Measurements from ENCODE around the gene ERBB4. TPM values are rescaled to one million over a fixed set of nuclear protein-coding genes. Genes with fewer than 3 reads are reported as not detected.

The ERBB4 gene
- total RNA-seq, 1 donor from 2014 or later = 9.9 TPM

DNA sequence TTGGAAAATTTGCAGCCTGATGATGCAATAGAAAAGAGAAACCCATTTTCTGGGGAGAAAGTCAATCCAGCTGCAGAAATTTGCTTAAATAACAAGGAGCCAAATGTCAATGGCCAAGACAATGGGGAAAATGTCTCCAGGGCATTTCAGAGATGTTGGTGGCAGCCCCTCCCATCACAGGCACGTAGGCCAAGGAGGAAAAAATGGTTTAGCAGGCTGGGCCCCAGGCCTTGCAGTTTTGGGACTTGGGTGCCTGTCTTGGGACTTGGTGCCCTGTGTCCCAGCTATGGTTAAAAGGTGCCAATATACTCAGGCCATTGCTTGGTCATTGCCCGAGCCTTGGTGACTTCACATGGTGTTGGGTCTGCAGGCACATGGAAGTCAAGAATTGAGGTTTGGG lies 368.2 kb downstream of the ERBB4 start:
- TF ChIP-seq, protein P1, sequence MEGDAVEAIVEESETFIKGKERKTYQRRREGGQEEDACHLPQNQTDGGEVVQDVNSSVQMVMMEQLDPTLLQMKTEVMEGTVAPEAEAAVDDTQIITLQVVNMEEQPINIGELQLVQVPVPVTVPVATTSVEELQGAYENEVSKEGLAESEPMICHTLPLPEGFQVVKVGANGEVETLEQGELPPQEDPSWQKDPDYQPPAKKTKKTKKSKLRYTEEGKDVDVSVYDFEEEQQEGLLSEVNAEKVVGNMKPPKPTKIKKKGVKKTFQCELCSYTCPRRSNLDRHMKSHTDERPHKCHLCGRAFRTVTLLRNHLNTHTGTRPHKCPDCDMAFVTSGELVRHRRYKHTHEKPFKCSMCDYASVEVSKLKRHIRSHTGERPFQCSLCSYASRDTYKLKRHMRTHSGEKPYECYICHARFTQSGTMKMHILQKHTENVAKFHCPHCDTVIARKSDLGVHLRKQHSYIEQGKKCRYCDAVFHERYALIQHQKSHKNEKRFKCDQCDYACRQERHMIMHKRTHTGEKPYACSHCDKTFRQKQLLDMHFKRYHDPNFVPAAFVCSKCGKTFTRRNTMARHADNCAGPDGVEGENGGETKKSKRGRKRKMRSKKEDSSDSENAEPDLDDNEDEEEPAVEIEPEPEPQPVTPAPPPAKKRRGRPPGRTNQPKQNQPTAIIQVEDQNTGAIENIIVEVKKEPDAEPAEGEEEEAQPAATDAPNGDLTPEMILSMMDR (conservative IDR thresholded peaks at IDR 0.05) = no peak
- no peak overlapping the region for H3K27ac Mint-ChIP-seq
- peaks cover 8% of the 10 kb centered on the region for H3K4me1 Mint-ChIP-seq (ENCODE audit: unreplicated experiment)
- H3K27me3 Mint-ChIP-seq = peaks cover 9% of the 10 kb centered on the region
- no peak for DNase-seq (ENCODE audit: extremely low spot score, unreplicated experiment)
- H3K36me3 Mint-ChIP-seq = no peaks in the 10 kb centered on the region
- peaks cover 13% of the 10 kb centered on the region for H3K9me3 Mint-ChIP-seq
- H3K4me3 Mint-ChIP-seq = no peak overlapping the region

DNA sequence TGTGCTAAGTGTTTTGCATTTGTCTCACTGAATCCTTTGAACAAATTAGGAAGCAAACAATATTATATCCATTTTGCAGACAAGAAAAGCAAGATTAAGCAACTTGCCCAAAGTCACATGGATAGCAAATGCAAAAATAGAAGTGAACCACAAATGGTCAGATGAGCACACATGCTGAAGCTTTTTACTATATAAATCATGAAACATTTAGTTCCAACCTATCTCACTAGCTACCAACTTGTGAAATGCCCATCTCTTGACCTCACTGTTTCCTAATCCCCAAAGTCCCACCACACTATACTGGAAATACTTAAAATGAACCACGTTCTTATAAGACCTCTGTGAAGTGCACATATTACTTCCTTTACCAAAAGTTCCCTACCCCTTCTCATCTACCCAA lies 380.5 kb downstream of the ERBB4 start:
- peaks cover 10% of the 10 kb centered on the region for H3K4me1 Mint-ChIP-seq (ENCODE audit: unreplicated experiment)
- no peaks in the 10 kb centered on the region for H3K36me3 Mint-ChIP-seq
- no peak overlapping the region for H3K27ac Mint-ChIP-seq
- no peaks in the 10 kb centered on the region for H3K9me3 Mint-ChIP-seq
- TF ChIP-seq, protein P1 (conservative IDR thresholded peaks at IDR 0.05) = no peak
- H3K27me3 Mint-ChIP-seq = no peaks in the 10 kb centered on the region
- no peak overlapping the region for H3K4me3 Mint-ChIP-seq
- no peak for DNase-seq (ENCODE audit: extremely low spot score, unreplicated experiment)

DNA sequence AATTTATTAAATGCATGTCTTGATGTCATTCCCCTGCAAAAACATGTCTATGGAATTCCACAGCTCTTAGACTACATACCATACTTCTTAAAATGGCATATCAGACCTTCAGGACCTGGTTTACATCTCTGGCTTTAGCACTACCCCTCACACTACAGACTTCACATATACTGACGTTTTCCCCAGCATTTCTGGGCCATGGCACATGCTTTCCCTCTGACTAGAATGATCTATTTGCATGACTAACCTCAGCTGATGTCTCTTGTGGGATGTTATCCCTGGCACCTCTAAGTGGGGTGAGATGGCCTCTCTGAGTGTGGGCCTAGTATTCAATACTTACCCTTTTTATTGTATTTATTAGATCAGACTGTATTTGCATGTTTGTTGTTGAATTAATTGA lies 381.6 kb downstream of the ERBB4 start:
- TF ChIP-seq, protein P1 (conservative IDR thresholded peaks at IDR 0.05) = no peak
- no peaks in the 10 kb centered on the region for H3K9me3 Mint-ChIP-seq
- DNase-seq (ENCODE audit: extremely low spot score, unreplicated experiment) = no peak
- H3K27me3 Mint-ChIP-seq = no peaks in the 10 kb centered on the region
- H3K36me3 Mint-ChIP-seq = no peaks in the 10 kb centered on the region
- no peak overlapping the region for H3K4me3 Mint-ChIP-seq
- no peak overlapping the region for H3K27ac Mint-ChIP-seq
- H3K4me1 Mint-ChIP-seq (ENCODE audit: unreplicated experiment) = peaks cover 10% of the 10 kb centered on the region

DNA sequence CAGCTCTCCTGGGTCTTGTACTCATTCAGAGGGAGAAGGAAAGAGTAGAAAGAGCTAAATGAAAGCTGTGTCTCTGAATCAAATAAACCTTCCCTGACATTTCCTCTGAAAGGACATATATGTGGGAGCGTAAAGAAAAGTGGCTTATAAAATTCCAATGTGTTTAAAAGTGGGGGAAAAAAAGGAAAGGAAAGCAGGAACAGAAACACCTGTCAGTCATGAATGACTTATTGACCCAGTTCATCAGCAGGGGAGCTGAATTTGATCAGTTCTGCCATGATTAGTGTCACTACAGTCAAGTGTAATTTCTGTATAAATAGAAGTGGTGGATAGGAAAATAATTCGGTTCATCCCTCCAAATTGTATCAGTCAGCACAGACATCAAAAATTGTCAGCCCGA lies 382.5 kb downstream of the ERBB4 start:
- Mint-ChIP-seq H3K27ac (no peak overlapping the region), H3K9me3 (no peaks in the 10 kb centered on the region), H3K4me3 (no peak overlapping the region), H3K4me1 (ENCODE audit: unreplicated experiment) (peaks cover 10% of the 10 kb centered on the region), H3K36me3 (no peaks in the 10 kb centered on the region), H3K27me3 (no peaks in the 10 kb centered on the region)
- TF ChIP-seq, protein P1 (conservative IDR thresholded peaks at IDR 0.05) = no peak
- no peak for DNase-seq (ENCODE audit: extremely low spot score, unreplicated experiment)

DNA sequence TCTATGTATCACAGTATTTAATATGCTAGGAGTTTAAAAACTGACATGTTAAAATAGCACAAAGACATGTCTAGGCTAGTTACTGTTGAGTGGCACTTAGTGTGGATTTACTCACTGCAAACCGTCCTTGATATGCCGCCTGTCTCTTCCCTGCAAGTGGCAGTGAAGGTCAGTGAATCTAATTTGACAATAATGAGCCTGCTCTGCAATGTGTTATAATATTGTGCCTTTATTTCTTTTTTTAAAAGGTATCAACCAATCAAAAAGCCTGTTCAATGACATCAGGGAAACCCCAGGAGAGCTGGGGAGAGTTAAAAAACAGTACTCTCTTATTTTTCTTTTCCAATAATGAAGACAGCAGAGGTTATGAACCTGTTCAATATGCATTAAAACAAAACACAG lies 384.1 kb downstream of the ERBB4 start:
- DNase-seq (ENCODE audit: extremely low spot score, unreplicated experiment) = no peak
- Mint-ChIP-seq H3K9me3 (no peaks in the 10 kb centered on the region), H3K27me3 (no peaks in the 10 kb centered on the region), H3K36me3 (no peaks in the 10 kb centered on the region), H3K4me3 (no peak overlapping the region), H3K4me1 (ENCODE audit: unreplicated experiment) (peaks cover 10% of the 10 kb centered on the region), H3K27ac (no peak overlapping the region)
- TF ChIP-seq, protein P1 (conservative IDR thresholded peaks at IDR 0.05) = no peak

DNA sequence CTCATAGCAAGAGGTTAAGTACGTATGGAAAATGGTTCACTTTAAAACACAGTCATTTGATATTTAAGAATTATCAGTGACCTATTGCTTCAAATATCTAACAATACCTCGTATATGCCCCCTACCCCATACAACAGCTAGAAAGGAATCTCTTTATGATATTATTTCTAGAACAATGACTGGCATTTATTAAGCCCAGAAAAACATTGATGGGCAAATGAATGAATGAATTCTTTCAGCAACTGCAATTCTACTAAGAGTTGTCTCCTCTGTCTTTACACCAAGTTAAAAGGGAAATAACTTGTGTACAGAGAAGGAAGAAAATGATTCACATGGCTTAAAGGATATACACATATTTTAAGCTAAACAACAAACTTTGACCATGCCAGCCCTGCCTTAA lies 384.7 kb downstream of the ERBB4 start:
- Mint-ChIP-seq H3K27ac (no peak overlapping the region), H3K9me3 (no peaks in the 10 kb centered on the region), H3K4me1 (ENCODE audit: unreplicated experiment) (peaks cover 10% of the 10 kb centered on the region), H3K36me3 (no peaks in the 10 kb centered on the region), H3K27me3 (no peaks in the 10 kb centered on the region), H3K4me3 (no peak overlapping the region)
- TF ChIP-seq, protein P1 (conservative IDR thresholded peaks at IDR 0.05) = no peak
- no peak for DNase-seq (ENCODE audit: extremely low spot score, unreplicated experiment)

Measured in type B pancreatic cell (in vitro differentiated cells).